SU-DHL-6 (cell line): Measurements from ENCODE around the gene CCDC40.

Experiments
- H2AFZ ChIP-seq: fragments of 200-600 bp; sonication (generic); 2 replicates; pipeline ENCODE4 v1.6.1; 2014; ENCODE audit warnings: low read depth, mild to moderate bottlenecking, moderate library complexity, mixed read lengths, antibody characterized with exemption, low read length; ENCODE audit not compliant: severe bottlenecking
- H3F3A ChIP-seq: fragments of 200-600 bp; shearing (Covaris generic); 2 replicates; pipeline ENCODE4 v1.6.0; 2016; ENCODE audit warnings: antibody characterized with exemption, mild to moderate bottlenecking; ENCODE audit not compliant: insufficient read depth
- H3K27ac ChIP-seq: fragments of 200-600 bp; sonication (generic); 2 replicates; pipeline ENCODE4 v1.5.1; 2016; ENCODE audit warnings: low read depth, mild to moderate bottlenecking, low read length, moderate library complexity, mixed read lengths
- H3K27me3 ChIP-seq: fragments of 200-600 bp; sonication (generic), shearing (Covaris generic); 2 replicates; pipeline ENCODE4 v1.6.0; 2014; ENCODE audit warnings: mild to moderate bottlenecking, low read length
- H3K36me3 ChIP-seq: fragments of 200-600 bp; sonication (generic); 2 replicates; pipeline ENCODE4 v1.6.1; 2014; ENCODE audit warnings: mild to moderate bottlenecking, low read length, mixed read lengths
- H3K4me2 ChIP-seq: fragments of 300-600, 200-600 bp; shearing (Covaris generic), sonication (generic); 2 replicates; pipeline ENCODE4 v1.6.0; 2014; ENCODE audit warnings: low read length, low read depth, mild to moderate bottlenecking; ENCODE audit not compliant: poor library complexity, severe bottlenecking
- H3K4me3 ChIP-seq: fragments of 200-600 bp; sonication (generic); 2 replicates; pipeline ENCODE4 v1.5.1; 2014; ENCODE audit warnings: antibody characterized with exemption, low read length, mild to moderate bottlenecking, mixed read lengths; ENCODE audit not compliant: insufficient read depth, poor library complexity, severe bottlenecking
- H3K79me2 ChIP-seq: fragments of 200-600 bp; sonication (generic); 2 replicates; pipeline ENCODE4 v1.6.1; 2014; ENCODE audit warnings: mild to moderate bottlenecking, low read length, moderate library complexity; ENCODE audit not compliant: insufficient read depth
- H3K9ac ChIP-seq: fragments of 200-600 bp; sonication (generic); 2 replicates; pipeline ENCODE4 v1.7.0; 2014; ENCODE audit warnings: mild to moderate bottlenecking, low read length
- H3K9me2 ChIP-seq: fragments of 200-600 bp; sonication (generic); replicated peaks from 2 replicates; pipeline ENCODE4 v1.6.1; 2014; ENCODE audit warnings: low read length; ENCODE audit not compliant: insufficient read depth
- H3K9me3 ChIP-seq: fragments of 200-600 bp; sonication (generic); 2 replicates; pipeline ENCODE4 v1.6.1; 2014; ENCODE audit warnings: low read length, mixed read lengths; ENCODE audit not compliant: insufficient read depth
- H4K20me1 ChIP-seq: fragments of 200-600 bp; sonication (generic); 2 replicates; pipeline ENCODE4 v1.6.1; 2014; ENCODE audit warnings: low read depth, mild to moderate bottlenecking, antibody characterized with exemption, low read length, moderate library complexity, mixed read lengths
- CTCF ChIP-seq: fragments of 200-600 bp; sonication (generic); IDR thresholded peaks from one replicate; pipeline ENCODE4 v1.5.1; 2017; ENCODE audit warnings: antibody characterized with exemption, mild to moderate bottlenecking, low read length, moderate library complexity; ENCODE audit not compliant: insufficient read depth, poor library complexity, severe bottlenecking
- EZH2phosphoT487 ChIP-seq: fragments of 200-600 bp; sonication (generic), shearing (Covaris generic); conservative IDR thresholded peaks from 2 replicates; pipeline ENCODE4 v1.6.1; 2018; ENCODE audit warnings: mild to moderate bottlenecking, antibody characterized with exemption, low read length, moderate library complexity, mixed read lengths

Gene CCDC40

GRCh38 chr17:80028030-80028429 lies 8.4 kb upstream of the CCDC40 start:
- no peaks in the 10 kb centered on the region for H3K27me3 ChIP-seq
- no peak overlapping the region for H3K9ac ChIP-seq
- H3K9me3 ChIP-seq = no peaks in the 10 kb centered on the region
- no peaks in the 10 kb centered on the region for H3F3A ChIP-seq
- no peaks in the 10 kb centered on the region for H4K20me1 ChIP-seq
- TF ChIP-seq EZH2phosphoT487 (no peak), CTCF (no peak)
- no peaks in the 10 kb centered on the region for H3K9me2 ChIP-seq
- H3K4me2 ChIP-seq = no peak overlapping the region
- H2AFZ ChIP-seq = no peak overlapping the region
- no peaks in the 10 kb centered on the region for H3K36me3 ChIP-seq
- no peak overlapping the region for H3K4me3 ChIP-seq
- no peaks in the 10 kb centered on the region for H3K79me2 ChIP-seq
- H3K27ac ChIP-seq = no peak overlapping the region

- Histone ChIP-seq H3K9me3 (no peaks in the 10 kb centered on the region), H3K4me2 (no peak overlapping the region), H3K9ac (no peak overlapping the region), H3F3A (no peaks in the 10 kb centered on the region; the same call in 1 of the 2 replicates), H3K36me3 (no peaks in the 10 kb centered on the region), H3K27me3 (no peaks in the 10 kb centered on the region), H3K4me3 (no peak overlapping the region), H3K27ac (no peak overlapping the region), H4K20me1 (no peaks in the 10 kb centered on the region), H2AFZ (no peak overlapping the region), H3K79me2 (no peaks in the 10 kb centered on the region), H3K9me2 (no peaks in the 10 kb centered on the region)
- TF ChIP-seq EZH2phosphoT487 (no peak), CTCF (no peak)
Measured at GRCh38 chr17:80029258-80029974, 7.0 kb upstream of the CCDC40 start.

GRCh38 chr17:80030730-80031410 lies 5.6 kb upstream of the CCDC40 start:
- no peak overlapping the region for H3K4me2 ChIP-seq
- H3K4me3 ChIP-seq = no peak overlapping the region

More at GRCh38 chr17:80030730-80031410, 5.6 kb upstream of the CCDC40 start:
- Histone ChIP-seq H3K36me3 (no peaks in the 10 kb centered on the region), H3K9ac (no peak overlapping the region), H3K27ac (no peak overlapping the region), H3K27me3 (peaks cover 4% of the 10 kb centered on the region; the same call in 1 of the 2 replicates), H3K79me2 (no peaks in the 10 kb centered on the region), H3F3A (no peaks in the 10 kb centered on the region; the same call in 1 of the 2 replicates), H4K20me1 (no peaks in the 10 kb centered on the region), H2AFZ (no peak overlapping the region), H3K9me3 (no peaks in the 10 kb centered on the region), H3K9me2 (no peaks in the 10 kb centered on the region)
- TF ChIP-seq CTCF (no peak), EZH2phosphoT487 (no peak)
